KOPT-K1 (cell line): ENCODE results near the gene ZC3H18.

Source experiments
- H3K27ac ChIP-seq: fragments of 200-600 bp; sonication (generic); 2 replicates; pipeline ENCODE4 v1.5.1; 2016; ENCODE audit warnings: antibody characterized with exemption, mild to moderate bottlenecking, low read depth, low read length; ENCODE audit not compliant: poor library complexity, severe bottlenecking
- H3K36me3 ChIP-seq: fragments of 200-600 bp; sonication (generic); 2 replicates; pipeline ENCODE4 v1.5.1; 2017; ENCODE audit warnings: antibody characterized with exemption, mild to moderate bottlenecking, low read length, moderate library complexity; ENCODE audit not compliant: insufficient read depth
- H3K9me3 ChIP-seq: fragments of 200-600 bp; sonication (generic); 2 replicates; pipeline ENCODE4 v1.5.1; 2017; ENCODE audit warnings: antibody characterized with exemption, low read length, mild to moderate bottlenecking; ENCODE audit not compliant: insufficient read depth, poor library complexity, severe bottlenecking

The ZC3H18 gene

GRCh38 chr16:88554711-88555264, 15.4 kb upstream of the ZC3H18 start:
- H3K36me3 ChIP-seq, result no peaks in the 10 kb centered on the region
- no peak overlapping the region for H3K27ac ChIP-seq
- no peaks in the 10 kb centered on the region for H3K9me3 ChIP-seq

GRCh38 chr16:88556294-88556988, 13.8 kb upstream of the ZC3H18 start:
- no peaks in the 10 kb centered on the region for H3K36me3 ChIP-seq
- H3K27ac ChIP-seq, result no peak overlapping the region
- no peaks in the 10 kb centered on the region for H3K9me3 ChIP-seq

DNA sequence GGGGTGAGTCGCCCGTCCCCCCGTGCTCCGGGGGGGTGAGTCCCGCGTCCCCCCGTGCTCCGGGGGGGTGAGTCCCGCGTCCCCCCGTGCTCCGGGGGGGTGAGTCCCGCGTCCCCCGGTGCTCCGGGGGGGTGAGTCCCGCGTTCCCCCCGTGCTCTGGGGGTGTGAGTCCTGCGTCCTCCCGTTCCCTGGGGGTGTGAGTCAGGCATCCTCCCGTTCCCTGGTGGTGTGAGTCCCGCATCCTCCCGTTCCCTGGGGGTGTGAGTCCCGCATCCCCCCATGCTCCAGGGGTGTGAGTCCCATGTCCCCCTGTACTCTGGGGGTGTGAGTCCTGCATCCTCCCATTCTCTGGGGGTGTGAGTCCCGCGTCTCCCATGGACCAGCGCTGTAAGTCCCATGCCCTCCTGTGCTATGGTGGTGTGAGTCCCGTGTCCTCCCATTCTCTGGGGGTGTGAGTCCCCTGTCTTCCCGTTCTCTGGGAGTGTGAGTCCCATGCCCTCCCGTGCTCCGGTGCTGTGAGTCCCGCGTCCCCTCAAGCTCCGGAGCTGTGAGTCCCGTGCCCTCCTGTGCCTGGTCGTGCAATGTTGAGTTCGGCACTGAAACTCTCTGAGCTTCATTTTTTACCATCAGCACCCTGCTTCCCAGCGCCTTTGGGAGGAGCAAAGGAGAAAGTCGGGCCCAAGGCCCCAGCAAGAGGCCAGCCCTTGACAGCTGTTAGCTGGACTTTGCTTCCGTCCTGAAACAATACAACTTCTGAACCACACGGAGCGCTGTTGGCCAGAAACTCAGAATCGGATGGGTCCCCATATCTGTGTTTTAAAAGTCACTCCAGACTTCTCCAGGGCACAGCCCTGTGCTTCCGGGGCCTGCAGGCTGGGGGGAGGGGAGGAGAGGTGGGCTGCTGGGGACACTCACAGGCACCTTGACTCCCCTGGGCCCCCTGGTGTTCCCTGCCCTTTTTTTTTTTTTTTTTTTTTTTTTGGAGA, 11.5 kb upstream of the ZC3H18 start:
- no peaks in the 10 kb centered on the region for H3K9me3 ChIP-seq
- H3K36me3 ChIP-seq, result no peaks in the 10 kb centered on the region
- H3K27ac ChIP-seq, result no peak overlapping the region

- Histone ChIP-seq H3K27ac (no peak overlapping the region), H3K9me3 (no peaks in the 10 kb centered on the region), H3K36me3 (no peaks in the 10 kb centered on the region)
Observed at GRCh38 chr16:88560714-88561484, 9.3 kb upstream of the ZC3H18 start.

- Histone ChIP-seq H3K27ac (no peak overlapping the region), H3K36me3 (no peaks in the 10 kb centered on the region), H3K9me3 (no peaks in the 10 kb centered on the region)
Observed at GRCh38 chr16:88561485-88562359, 8.5 kb upstream of the ZC3H18 start.

DNA sequence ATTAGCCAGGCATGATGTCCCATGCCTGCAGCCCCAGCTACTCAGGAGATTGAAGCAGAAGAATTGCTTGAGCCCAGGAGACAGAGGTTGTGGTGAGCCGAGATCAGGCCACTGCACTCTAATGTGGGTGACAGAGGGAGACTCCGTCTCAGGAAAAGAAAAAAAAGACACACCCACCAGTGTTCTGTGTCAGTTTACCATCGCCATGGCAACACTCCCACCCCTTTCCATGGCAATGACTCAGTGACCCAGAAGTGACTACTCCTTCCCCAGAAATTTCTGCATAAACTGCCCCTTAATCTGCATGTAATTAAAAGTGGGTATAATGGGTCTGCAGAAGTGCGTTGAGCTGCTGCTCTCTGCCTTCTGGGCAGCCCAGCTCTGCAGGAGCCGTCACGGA, 4.0 kb upstream of the ZC3H18 start:
- no peaks in the 10 kb centered on the region for H3K36me3 ChIP-seq
- H3K9me3 ChIP-seq, result no peaks in the 10 kb centered on the region
- H3K27ac ChIP-seq, result no peak overlapping the region

GRCh38 chr16:88568710-88569613, 1.2 kb upstream of the ZC3H18 start:
- peaks cover 24% of the 10 kb centered on the region for H3K36me3 ChIP-seq
- no peaks in the 10 kb centered on the region for H3K9me3 ChIP-seq
- peak overlapping the region; percentile 65 for H3K27ac ChIP-seq

- H3K9me3 ChIP-seq, result no peaks in the 10 kb centered on the region
- H3K27ac ChIP-seq, result peak overlapping the region; percentile 65
- peaks cover 30% of the 10 kb centered on the region for H3K36me3 ChIP-seq
Observed at GRCh38 chr16:88569614-88569984, 604 bp upstream of the ZC3H18 start.

GRCh38 chr16:88570691-88571092, 489 bp downstream of the ZC3H18 start:
- peak overlapping the region; percentile 59 for H3K27ac ChIP-seq
- peaks cover 37% of the 10 kb centered on the region for H3K36me3 ChIP-seq
- no peaks in the 10 kb centered on the region for H3K9me3 ChIP-seq

GRCh38 chr16:88575251-88575650, 5.0 kb downstream of the ZC3H18 start:
- no peak overlapping the region for H3K27ac ChIP-seq
- no peaks in the 10 kb centered on the region for H3K9me3 ChIP-seq
- H3K36me3 ChIP-seq, result peaks cover 82% of the 10 kb centered on the region

GRCh38 chr16:88576307-88576706, 6.1 kb downstream of the ZC3H18 start:
- Histone ChIP-seq H3K27ac (no peak overlapping the region), H3K9me3 (no peaks in the 10 kb centered on the region), H3K36me3 (peaks cover 93% of the 10 kb centered on the region)

DNA sequence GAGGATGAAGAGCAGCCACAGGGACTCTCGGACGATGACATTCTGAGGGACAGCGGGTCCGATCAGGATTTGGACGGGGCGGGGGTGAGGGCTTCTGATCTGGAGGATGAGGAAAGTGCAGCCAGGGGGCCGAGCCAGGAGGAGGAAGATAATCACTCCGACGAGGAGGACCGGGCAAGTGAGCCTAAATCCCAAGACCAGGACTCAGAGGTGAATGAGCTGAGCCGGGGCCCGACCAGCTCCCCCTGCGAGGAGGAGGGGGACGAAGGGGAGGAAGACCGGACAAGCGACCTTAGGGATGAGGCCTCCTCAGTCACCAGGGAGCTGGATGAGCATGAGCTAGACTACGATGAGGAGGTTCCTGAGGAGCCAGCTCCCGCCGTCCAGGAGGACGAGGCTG, 7.0 kb downstream of the ZC3H18 start:
- H3K27ac ChIP-seq, result no peak overlapping the region
- peaks cover 95% of the 10 kb centered on the region for H3K36me3 ChIP-seq
- H3K9me3 ChIP-seq, result no peaks in the 10 kb centered on the region
